Esophagus squamous epithelium (tissue), 4 donors: Measurements from ENCODE around the gene GPC6.

ENCODE experiments used
- CTCF ChIP-seq, 6 experiments: fragments of 450-650 bp in 4 of 6; fragments of 200-600 bp in 2 of 6; sonication (generic) in 2 of 6; IDR thresholded peaks; one replicate each; pipeline ENCODE4 v1.5.1; 2016 to 2019; ENCODE audit warnings: antibody characterized with exemption in 6 of 6, mild to moderate bottlenecking in 4 of 6, moderate library complexity in 4 of 6
- POLR2A ChIP-seq, 4 donors: fragments of 450-650 bp; IDR thresholded peaks; one replicate each; pipeline ENCODE4 v1.6.1; 2017; ENCODE audit warnings: antibody characterized with exemption in 4 of 4, mild to moderate bottlenecking in 4 of 4, moderate library complexity in 3 of 4

- TF ChIP-seq CTCF (IDR thresholded peaks at IDR 0.05) (no peak), POLR2A (IDR thresholded peaks at IDR 0.05) (no peak)
These were observed 172.6 kb downstream of the GPC6 start for GRCh38 chr13:93399212-93399611.
